NCI-H1105 (cell line): Measurements from ENCODE around the gene ATXN1L.
"Not testable (repeated sequence)": the region's sequence is repeated elsewhere in the genome, so short reads cannot be mapped to it uniquely, and the experiment has no call there.

Experiments used
- DNase-seq: peaks from one replicate; lab custom pipeline; 2025; lab: John Stamatoyannopoulos, UW

Gene ATXN1L, protein sequence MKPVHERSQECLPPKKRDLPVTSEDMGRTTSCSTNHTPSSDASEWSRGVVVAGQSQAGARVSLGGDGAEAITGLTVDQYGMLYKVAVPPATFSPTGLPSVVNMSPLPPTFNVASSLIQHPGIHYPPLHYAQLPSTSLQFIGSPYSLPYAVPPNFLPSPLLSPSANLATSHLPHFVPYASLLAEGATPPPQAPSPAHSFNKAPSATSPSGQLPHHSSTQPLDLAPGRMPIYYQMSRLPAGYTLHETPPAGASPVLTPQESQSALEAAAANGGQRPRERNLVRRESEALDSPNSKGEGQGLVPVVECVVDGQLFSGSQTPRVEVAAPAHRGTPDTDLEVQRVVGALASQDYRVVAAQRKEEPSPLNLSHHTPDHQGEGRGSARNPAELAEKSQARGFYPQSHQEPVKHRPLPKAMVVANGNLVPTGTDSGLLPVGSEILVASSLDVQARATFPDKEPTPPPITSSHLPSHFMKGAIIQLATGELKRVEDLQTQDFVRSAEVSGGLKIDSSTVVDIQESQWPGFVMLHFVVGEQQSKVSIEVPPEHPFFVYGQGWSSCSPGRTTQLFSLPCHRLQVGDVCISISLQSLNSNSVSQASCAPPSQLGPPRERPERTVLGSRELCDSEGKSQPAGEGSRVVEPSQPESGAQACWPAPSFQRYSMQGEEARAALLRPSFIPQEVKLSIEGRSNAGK

GRCh38 chr16:71845639-71846430 lies at the start of gene ATXN1L:
ATXN1L (plus strand) TSS chr16:71845976; CDS start chr16:71849741, 3,765 bp downstream.
- DNase-seq, result peak; percentile 66

- DNase-seq, result no peak
Observed at GRCh38 chr16:71796501-71797097, 49.2 kb upstream of the ATXN1L start.

DNA sequence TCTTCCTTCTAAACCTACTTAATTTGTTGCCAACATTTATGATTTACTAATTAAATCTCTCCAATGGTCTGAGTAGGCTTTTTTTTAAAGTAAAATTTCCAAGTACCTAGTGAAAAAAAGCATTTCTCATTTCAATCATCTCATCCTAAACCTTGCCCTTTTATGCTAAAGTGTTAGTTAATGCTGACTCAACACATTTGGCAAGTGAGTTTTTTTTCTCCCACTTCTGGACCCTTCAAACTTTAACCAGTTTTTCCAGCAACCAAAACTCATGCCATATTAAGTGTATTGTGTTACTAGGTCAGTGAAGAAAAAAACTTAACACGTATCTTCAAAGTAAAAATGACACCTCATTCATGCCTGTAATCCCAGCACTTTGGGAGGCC lies 42.5 kb upstream of the ATXN1L start:
- DNase-seq, result no peak

GRCh38 chr16:71807905-71808592 lies 37.7 kb upstream of the ATXN1L start:
- no peak for DNase-seq

DNA sequence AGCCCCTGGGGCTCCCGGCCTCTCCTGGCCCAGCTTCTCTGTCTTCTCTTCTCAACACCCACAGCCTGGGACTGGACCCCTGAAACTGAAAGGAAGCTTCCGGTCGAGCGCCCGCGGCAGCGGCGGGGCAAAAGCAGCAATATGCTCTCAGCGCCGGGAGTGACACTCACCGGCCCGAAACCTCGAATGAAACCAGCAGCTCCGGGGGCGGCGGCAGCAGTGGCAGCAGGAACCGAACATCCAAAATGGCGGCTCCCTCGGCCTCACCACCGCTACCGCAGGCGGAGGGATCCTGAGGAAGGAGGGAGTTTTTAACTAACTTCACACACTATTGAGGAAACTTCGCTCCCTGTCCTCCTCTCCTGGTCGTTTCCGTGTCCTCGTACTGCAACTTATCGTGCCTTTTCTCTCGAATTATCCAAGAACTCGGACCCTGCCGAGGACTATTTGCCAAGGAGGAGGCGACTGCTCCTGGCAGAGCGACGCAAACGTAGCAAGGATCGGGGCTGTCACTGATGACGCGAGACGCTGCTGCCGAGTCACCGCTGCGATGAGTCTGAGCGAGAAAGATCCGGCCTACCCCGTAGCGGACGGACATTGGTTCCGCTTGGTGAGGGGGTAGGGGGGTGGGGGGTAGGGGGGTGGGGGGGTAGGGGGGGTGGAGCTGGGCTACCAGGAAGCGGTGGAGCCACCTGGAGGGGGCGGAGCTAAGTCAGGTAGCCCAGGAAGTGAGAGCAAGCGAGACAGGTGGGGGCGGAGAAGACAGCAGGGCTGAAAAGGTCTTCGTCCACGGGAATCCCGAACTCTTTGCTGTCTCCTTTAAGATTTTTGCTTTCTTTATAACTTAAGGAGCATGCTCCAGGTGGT lies 37.0 kb upstream of the ATXN1L start, which contains the start of gene AP1G1:
Gene AP1G1 (minus strand): TSS at position 242 of the 867 bp plus-strand sequence. CDS start 19,355 bp downstream, outside the sequence.
- peak; percentile 82 for DNase-seq

- not testable (repeated sequence) for DNase-seq
Observed at GRCh38 chr16:71810155-71810530, 35.6 kb upstream of the ATXN1L start.

DNA sequence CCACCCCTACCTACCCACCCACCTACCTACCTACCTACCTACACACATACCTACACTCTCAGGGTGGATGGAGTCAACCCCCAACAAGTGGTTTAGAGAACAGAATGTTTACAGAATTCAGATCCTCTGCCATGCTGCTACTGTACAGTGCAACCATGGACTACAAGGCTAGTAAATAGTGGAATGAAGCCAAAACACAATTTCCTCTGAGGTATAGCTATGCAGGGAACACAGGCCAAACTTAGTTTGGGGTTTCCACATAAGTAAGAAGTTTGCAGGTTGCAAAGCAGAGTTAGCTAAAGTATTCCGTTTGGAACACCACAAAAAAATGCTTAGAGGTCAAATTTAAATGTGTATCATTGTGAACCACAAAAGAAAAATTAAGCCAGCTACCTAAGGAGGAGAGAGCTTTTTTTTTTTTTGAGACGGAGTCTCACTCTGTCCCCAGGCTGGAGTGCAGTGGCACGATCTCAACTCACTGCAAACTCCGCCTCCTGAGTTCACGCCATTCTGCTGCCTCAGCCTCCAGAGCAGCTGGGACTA lies 34.4 kb upstream of the ATXN1L start:
- no peak for DNase-seq

DNA sequence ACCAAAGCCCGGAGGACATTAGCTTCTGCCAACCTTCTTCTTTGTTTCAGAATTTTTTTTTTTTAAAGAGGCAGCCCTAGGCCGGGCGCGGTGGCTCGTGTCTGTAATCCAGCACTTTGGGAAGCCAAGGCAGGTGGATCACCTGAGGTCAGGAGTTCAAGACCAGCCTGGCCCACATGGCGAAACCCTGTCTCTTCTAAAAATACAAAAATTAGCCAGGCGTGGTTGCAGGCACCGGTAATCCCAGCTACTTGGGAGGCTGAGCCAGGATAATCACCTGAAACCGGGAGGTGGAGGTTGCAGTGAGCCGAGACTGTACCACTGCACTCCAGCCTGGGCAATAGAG lies 28.6 kb upstream of the ATXN1L start:
- not testable (repeated sequence) for DNase-seq

- DNase-seq, result no peak
Observed at GRCh38 chr16:71826533-71827017, 19.2 kb upstream of the ATXN1L start.

- no peak for DNase-seq
Observed at GRCh38 chr16:71830359-71830758, 15.4 kb upstream of the ATXN1L start.

DNA sequence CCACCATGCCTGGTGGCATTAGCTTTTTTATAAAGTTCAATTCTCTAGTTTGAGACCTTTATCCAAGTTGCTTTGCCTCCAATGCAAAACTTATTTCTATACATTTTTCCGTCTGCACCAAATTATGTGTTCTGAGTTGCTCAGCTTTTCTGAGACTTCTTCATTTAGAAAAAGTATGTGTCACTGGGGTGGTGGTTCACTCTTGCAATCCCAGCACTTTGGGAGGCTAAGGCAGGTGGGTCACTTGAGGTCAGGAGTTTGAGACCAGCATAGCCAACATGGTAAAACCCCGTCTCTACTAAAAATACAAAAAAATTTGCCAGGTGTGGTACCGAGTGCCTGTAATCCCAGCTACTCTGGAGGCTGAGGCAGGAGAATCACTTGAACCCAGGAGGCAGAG lies 14.1 kb upstream of the ATXN1L start:
- not testable (repeated sequence) for DNase-seq

DNA sequence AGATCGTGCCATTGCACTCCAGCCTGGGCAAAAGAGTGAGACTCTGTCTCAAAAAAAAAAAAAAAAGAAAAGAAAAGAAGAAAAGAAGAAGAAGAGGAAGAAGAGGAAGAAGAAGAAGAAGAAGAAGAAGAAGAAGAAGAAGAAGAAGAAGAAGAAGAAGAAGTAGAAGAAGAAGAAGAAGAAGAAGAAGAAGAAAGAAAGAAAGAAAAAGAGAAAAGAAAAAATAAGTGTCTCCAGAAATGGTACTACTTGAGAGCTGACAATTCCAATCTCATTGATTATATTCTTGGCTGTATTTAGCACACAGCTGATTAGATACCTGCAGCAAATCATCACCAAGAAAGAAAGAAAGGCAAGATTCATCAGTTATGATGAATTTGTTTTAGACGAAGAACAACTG lies 13.7 kb upstream of the ATXN1L start:
- not testable (repeated sequence) for DNase-seq

DNA sequence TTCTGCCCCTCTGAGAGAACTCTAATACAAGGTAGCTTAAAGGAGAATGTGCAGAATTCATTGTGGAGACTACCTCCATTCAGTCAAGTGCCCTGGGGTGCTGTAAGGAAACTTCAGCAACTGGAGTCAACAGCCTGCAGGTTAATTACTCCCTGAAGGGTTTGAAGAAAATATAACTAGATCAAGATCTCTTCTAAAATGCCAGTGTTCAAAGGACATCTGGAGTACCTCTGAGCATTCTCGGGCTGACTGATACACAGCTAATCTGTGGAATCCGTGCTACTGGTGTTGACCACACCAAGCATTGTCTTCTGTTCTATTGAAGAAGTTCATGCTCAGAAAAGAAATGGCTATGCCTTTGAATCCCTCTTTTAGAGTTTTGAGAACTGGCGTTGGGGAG lies 11.5 kb upstream of the ATXN1L start:
- DNase-seq, result no peak

- DNase-seq, result no peak
Observed at GRCh38 chr16:71837150-71837549, 8.6 kb upstream of the ATXN1L start.

GRCh38 chr16:71840052-71840451 lies 5.7 kb upstream of the ATXN1L start:
- no peak for DNase-seq

DNA sequence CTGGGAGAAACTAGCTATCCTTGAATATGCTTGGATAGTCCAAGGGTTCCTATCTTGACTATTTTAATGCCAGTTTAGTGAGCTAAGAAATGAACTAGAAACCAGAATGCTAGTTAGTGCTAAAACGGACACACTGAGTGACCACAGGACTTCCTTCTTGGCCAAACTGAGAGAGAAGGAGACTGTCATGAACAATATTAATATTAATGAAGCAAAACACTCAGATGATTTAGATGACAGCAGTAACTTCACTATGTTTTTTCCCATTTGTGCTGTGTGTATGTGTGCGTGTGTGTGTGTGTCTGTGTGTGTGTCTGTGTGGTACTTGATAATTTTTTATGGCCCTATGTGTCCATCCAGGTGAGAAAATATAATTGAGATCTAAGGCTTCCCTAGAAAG lies 2.2 kb upstream of the ATXN1L start:
- DNase-seq, result no peak

GRCh38 chr16:71846431-71846830 lies 655 bp downstream of the ATXN1L start:
- DNase-seq, result no peak

DNA sequence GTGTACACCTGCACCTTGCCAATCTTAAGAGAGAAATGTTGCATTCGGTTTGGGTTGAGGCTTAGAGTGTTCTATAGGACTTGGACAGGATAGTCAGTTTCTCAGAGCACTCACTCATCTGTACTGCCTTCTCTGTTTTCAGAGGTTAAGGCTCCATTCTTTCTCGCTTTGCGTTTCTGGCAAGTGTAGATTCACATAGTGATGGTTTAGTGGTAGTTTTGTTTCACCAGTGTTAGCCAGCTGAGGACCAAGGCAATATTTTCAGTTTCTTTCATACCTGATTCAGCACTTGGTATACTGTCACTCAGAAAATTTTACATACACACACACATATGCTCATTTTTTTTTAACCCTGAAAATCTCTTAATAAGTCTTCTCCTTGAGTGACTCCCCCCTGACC lies 1.3 kb downstream of the ATXN1L start:
- DNase-seq, result no peak

GRCh38 chr16:71848622-71849021 lies 2.8 kb downstream of the ATXN1L start:
- DNase-seq, result no peak

DNA sequence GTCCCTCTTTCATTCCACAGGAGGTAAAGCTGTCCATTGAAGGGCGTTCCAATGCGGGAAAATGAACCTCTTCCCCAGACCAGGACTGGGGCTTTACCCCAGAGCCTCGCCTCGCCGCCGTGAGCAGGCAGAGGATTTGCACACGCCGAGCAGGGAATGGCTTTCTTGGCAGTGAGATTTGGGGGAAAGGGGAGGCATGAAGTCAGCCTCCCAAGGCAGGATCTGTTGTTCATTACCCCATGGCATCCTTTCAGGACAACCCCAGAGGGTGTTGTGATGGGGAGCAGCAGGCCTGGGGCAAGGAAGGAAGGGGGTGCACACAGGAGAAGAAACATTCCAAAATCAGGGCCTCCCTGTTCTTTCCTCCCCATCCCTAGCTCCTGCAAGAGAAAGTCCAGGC lies 6.0 kb downstream of the ATXN1L start:
- no peak for DNase-seq
